Uterus (tissue), 2 donors: Measurements from ENCODE around the gene SREBF1.

Experiments used
- POLR2A ChIP-seq, 2 donors: fragments of 450-650 bp; IDR thresholded peaks; one replicate each; pipeline ENCODE4 v1.6.1; 2016; ENCODE audit warnings: antibody characterized with exemption in 2 of 2, mild to moderate bottlenecking in 1 of 2, moderate library complexity in 1 of 2
- TF ChIP-seq, protein P1 (sequence below), 4 experiments: fragments of 200-600 bp in 2 of 4; fragments of 450-650 bp in 2 of 4; sonication (generic) in 2 of 4; IDR thresholded peaks; one replicate each; pipeline ENCODE4 v1.5.1; 2016 to 2019; ENCODE audit warnings: antibody characterized with exemption in 4 of 4, mild to moderate bottlenecking in 2 of 4, moderate library complexity in 1 of 4

GRCh38 chr17:17856386-17856785 is 19.6 kb upstream of the SREBF1 start:
- TF ChIP-seq, protein P1, sequence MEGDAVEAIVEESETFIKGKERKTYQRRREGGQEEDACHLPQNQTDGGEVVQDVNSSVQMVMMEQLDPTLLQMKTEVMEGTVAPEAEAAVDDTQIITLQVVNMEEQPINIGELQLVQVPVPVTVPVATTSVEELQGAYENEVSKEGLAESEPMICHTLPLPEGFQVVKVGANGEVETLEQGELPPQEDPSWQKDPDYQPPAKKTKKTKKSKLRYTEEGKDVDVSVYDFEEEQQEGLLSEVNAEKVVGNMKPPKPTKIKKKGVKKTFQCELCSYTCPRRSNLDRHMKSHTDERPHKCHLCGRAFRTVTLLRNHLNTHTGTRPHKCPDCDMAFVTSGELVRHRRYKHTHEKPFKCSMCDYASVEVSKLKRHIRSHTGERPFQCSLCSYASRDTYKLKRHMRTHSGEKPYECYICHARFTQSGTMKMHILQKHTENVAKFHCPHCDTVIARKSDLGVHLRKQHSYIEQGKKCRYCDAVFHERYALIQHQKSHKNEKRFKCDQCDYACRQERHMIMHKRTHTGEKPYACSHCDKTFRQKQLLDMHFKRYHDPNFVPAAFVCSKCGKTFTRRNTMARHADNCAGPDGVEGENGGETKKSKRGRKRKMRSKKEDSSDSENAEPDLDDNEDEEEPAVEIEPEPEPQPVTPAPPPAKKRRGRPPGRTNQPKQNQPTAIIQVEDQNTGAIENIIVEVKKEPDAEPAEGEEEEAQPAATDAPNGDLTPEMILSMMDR (IDR thresholded peaks at IDR 0.05) = no peak
- TF ChIP-seq POLR2A (IDR thresholded peaks at IDR 0.05) = no peak
